Right lobe of liver (tissue), 4 donors: ENCODE results near the gene YIF1B.

Experiments used
- CTCF ChIP-seq, 4 donors: fragments of 200-600 bp in 3 of 4; fragments of 450-650 bp in 1 of 4; IDR thresholded peaks; one replicate each; pipeline versions ENCODE4 v1.5.1 to v1.8.0; 2016 to 2022; ENCODE audit warnings: antibody characterized with exemption in 4 of 4, mild to moderate bottlenecking in 2 of 4
- POLR2A ChIP-seq: fragments of 450-650 bp; IDR thresholded peaks from one replicate; pipeline ENCODE4 v1.6.1; 2017; ENCODE audit warnings: antibody characterized with exemption, mild to moderate bottlenecking
- donor health status: DM: no; HTN: no; CAD: no.
- donor health status: DM: no; HTN: no; CAD: no.
- donor health status: DM: no; HTN: yes; CAD: no.

GRCh38 chr19:38361633-38362075, 45.9 kb upstream of the YIF1B start:
- TF ChIP-seq CTCF (IDR thresholded peaks at IDR 0.05) (no peak), POLR2A (no peak)
